PFSK-1 (cell line): ENCODE results near the gene BMP2K.

ENCODE experiments used
- POLR2AphosphoS5 ChIP-seq: IDR thresholded peaks from 2 replicates; pipeline ENCODE4 v1.6.1; 2012; ENCODE audit warnings: low read depth, mild to moderate bottlenecking, control low read depth, low read length, moderate library complexity
- REST ChIP-seq, 2 experiments: IDR thresholded peaks; 2 replicates each; pipeline versions ENCODE4 v1.6.1 to v1.8.0; 2011 to 2012; ENCODE audit warnings: low read depth in 2 of 2, low read length in 2 of 2, control low read depth in 1 of 2, inconsistent platforms in 1 of 2, mild to moderate bottlenecking in 1 of 2, moderate library complexity in 1 of 2; ENCODE audit not compliant: insufficient read depth in 1 of 2

GRCh38 chr4:78889955-78890354 lies 113.8 kb downstream of the BMP2K start:
- TF ChIP-seq REST (IDR thresholded peaks at IDR 0.05; ENCODE audit: insufficient read depth in 1 of 2, low read depth in 2 of 2, low read length in 2 of 2) (no peak), POLR2AphosphoS5 (no peak)
